Measurements from ENCODE around the gene NCF1. TPM values are rescaled to one million over a fixed set of nuclear protein-coding genes. Genes with fewer than 3 reads are reported as not detected.
"Not testable (repeated sequence)": the region's sequence is repeated elsewhere in the genome, so short reads cannot be mapped to it uniquely, and the experiment has no call there.

Gene NCF1
- polyA plus RNA-seq, 3 donors: 1.2 to 11.7 (median 7.0) TPM

DNA sequence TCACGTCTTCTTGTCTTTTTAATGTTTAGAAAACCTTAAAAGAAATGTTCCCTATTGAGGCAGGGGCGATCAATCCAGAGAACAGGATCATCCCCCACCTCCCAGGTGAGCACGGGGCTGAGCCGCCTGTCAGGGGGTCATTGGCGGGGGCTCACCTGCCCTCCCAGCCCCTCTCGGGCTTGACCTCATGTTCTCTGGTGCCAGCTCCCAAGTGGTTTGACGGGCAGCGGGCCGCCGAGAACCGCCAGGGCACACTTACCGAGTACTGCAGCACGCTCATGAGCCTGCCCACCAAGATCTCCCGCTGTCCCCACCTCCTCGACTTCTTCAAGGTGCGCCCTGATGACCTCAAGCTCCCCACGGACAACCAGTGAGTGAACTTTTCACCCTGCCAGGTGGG lies 5.2 kb downstream of the NCF1 start:
- WGBS, 3 donors: 81 to 89% (median 88%) methylated on average over 10 to 12 of the region's 17 CpGs

GRCh38 chr7:74781746-74782145 lies 7.9 kb downstream of the NCF1 start:
- not testable (repeated sequence) for H3K27ac ChIP-seq (ENCODE audit: low read depth, low read length)
- WGBS, 3 donors: 84 to 91% (median 85%) methylated on average over 3 of the region's 6 CpGs

More for the DNA sequence above, 5.2 kb downstream of the NCF1 start:
- not testable (repeated sequence) for H3K27ac ChIP-seq (ENCODE audit: low read depth, low read length)

GRCh38 chr7:74783595-74783994 lies 9.8 kb downstream of the NCF1 start:
- H3K27ac ChIP-seq (ENCODE audit: low read depth, low read length): not testable (repeated sequence)
- 59 to 87% (median 79%) methylated on average over 2 to 5 of the region's 5 CpGs for WGBS, 3 donors

- not testable (repeated sequence) for H3K27ac ChIP-seq (ENCODE audit: low read depth, low read length)
- WGBS, 3 donors: 0 to 2% (median 0%) methylated on average over 4 to 35 of the region's 82 CpGs
Measured at GRCh38 chr7:74788369-74789150, 14.7 kb downstream of the NCF1 start.

GRCh38 chr7:74789200-74789736 lies 15.5 kb downstream of the NCF1 start:
- 0 to 14% (median 5%) methylated on average over 3 of the region's 24 CpGs for WGBS, 3 donors
- not testable (repeated sequence) for H3K27ac ChIP-seq (ENCODE audit: low read depth, low read length)

DNA sequence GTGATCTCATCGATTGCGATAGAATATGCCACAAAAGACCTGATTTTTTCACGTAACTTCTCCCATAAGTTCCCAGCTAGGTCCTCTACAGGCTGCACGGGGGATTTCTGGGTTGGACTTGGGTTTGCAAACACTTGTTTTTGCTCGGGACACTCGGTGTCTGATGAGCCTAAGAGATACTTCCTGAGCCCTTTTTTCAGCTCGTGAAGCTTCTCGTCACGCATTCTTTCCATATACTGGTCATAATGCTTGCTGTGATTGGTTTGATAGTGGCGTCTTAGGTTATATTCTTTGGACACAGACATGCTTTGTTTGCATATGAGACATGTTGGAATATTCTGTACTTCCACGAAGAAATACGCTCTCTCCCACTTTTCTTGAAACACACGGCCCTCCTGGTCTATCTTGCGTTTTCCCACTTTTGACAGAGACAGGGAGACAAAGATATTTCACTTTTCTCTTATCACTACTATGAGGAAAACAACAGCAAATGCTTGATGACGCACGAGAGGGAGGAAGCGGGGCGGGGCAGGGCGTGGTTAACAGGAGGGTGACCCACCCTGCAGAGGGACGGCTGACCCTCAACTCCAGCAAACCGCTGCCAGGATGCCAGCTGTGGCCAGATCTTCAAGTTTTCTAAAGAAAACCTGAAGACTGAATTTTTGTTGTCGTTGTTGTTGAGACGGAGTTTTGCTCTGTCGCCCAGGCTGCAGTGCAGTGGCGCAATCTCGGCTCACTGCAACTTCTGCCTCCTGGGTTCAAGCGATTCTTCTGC lies 24.2 kb downstream of the NCF1 start:
- H3K27ac ChIP-seq (ENCODE audit: low read depth, low read length): not testable (repeated sequence)
- WGBS, 3 donors: 93 to 97% (median 97%) methylated on average over 11 to 12 of the region's 27 CpGs

GRCh38 chr7:74798644-74799043 lies 24.8 kb downstream of the NCF1 start:
- not testable (repeated sequence) for H3K27ac ChIP-seq (ENCODE audit: low read depth, low read length)
- WGBS, 3 donors: 83 to 100% (median 88%) methylated on average over 1 of the region's 4 CpGs

- no CpG with 5 or more reads among the region's 3 CpGs for WGBS, 3 donors
- not testable (repeated sequence) for H3K27ac ChIP-seq (ENCODE audit: low read depth, low read length)
Measured at GRCh38 chr7:74815882-74816281, 42.1 kb downstream of the NCF1 start.

GRCh38 chr7:74820146-74820805 lies 46.5 kb downstream of the NCF1 start:
- H3K27ac ChIP-seq (ENCODE audit: low read depth, low read length): not testable (repeated sequence)
- no CpG with 5 or more reads among the region's 23 CpGs for WGBS, 3 donors

DNA sequence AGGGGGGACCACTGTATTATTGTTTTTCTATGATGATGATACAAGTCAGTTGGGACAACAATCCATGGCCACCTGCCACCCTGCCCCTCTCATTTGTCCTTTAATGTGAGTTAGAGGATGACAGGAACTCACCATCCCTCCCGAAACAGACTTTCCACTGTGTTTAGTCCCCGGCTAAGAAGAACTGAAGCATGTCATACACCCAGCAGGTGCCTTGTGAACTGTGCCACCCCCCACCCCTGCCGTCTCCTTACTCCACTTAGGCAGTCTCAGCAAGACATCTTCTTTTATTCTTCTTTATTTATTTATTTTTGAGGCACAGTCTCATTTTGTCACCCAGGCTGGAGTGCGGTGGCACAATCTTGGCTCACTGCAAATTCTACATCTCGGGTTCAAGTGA lies 47.4 kb downstream of the NCF1 start:
- H3K27ac ChIP-seq (ENCODE audit: low read depth, low read length): not testable (repeated sequence)
- WGBS, 3 donors: no CpG with 5 or more reads among the region's 5 CpGs

- WGBS, 3 donors: 46 to 87% (median 75%) methylated on average over 1 of the region's 4 CpGs
- H3K27ac ChIP-seq (ENCODE audit: low read depth, low read length): not testable (repeated sequence)
Measured at GRCh38 chr7:74829959-74830358, 56.1 kb downstream of the NCF1 start.

GRCh38 chr7:74830411-74830810 lies 56.6 kb downstream of the NCF1 start:
- H3K27ac ChIP-seq (ENCODE audit: low read depth, low read length): not testable (repeated sequence)
- WGBS, 3 donors: 100% methylated on average over 1 of the region's 4 CpGs; no CpG with 5 or more reads in 2 of the 3 donors

Other genes starting within 250 kb of the NCF1 start
- 10 to 100 TPM; 31.8 to 95.6 (median 35.7) TPM for gene GTF2I, start 116.3 kb upstream of the NCF1 start, polyA plus RNA-seq
- 1 to 10 TPM; 3.3 to 9.9 (median 8.3) TPM for gene GTF2IRD2, start 77.6 kb downstream of the NCF1 start, polyA plus RNA-seq
- gene CASTOR2, start 190.7 kb downstream of the NCF1 start, polyA plus RNA-seq: 1 to 10 TPM; 1.2 to 6.0 (median 1.5) TPM